Neutrophil (primary cell): Measurements from ENCODE around the gene HK2.

Source experiments
- H3K27ac ChIP-seq: fragments of 200-600 bp; sonication (generic); 2 replicates; pipeline ENCODE4 v1.5.1; 2016; ENCODE audit warnings: mild to moderate bottlenecking, moderate library complexity
- H3K27me3 ChIP-seq: fragments of 200-600 bp; sonication (generic); 2 replicates; pipeline ENCODE4 v1.6.0; 2016; ENCODE audit warnings: mild to moderate bottlenecking
- H3K36me3 ChIP-seq: fragments of 200-600 bp; sonication (generic); 2 replicates; pipeline ENCODE4 v1.5.1; 2017
- H3K4me1 ChIP-seq, 2 experiments: fragments of 200-600 bp in 1 of 2; sonication (generic) in 1 of 2; 1 replicate in 1 of 2; 2 replicates in 1 of 2; pipeline versions ENCODE4 v1.5.1 to v1.6.1; 2013 to 2016; ENCODE audit warnings: low read depth in 1 of 2, low read length in 1 of 2, mild to moderate bottlenecking in 1 of 2, moderate library complexity in 1 of 2; ENCODE audit not compliant: control insufficient read depth in 1 of 2, insufficient read depth in 1 of 2
- H3K4me3 ChIP-seq, 2 experiments: fragments of 200-600 bp in 1 of 2; sonication (generic) in 1 of 2; 1 replicate in 1 of 2; 2 replicates in 1 of 2; pipeline ENCODE4 v1.5.1; 2013 to 2016; ENCODE audit warnings: low read depth in 1 of 2, low read length in 1 of 2, mild to moderate bottlenecking in 1 of 2, moderate library complexity in 1 of 2
- H3K9me3 ChIP-seq: fragments of 200-600 bp; sonication (generic); 2 replicates; pipeline ENCODE4 v1.5.1; 2016
- CTCF ChIP-seq: fragments of 200-600 bp; sonication (generic); IDR thresholded peaks from 2 replicates; pipeline ENCODE4 v1.5.1; 2016; ENCODE audit warnings: antibody characterized with exemption

HK2 gene

GRCh38 chr2:74857215-74857614, 23.3 kb downstream of the HK2 start:
- Histone ChIP-seq H3K36me3 (peaks cover 33% of the 10 kb centered on the region), H3K9me3 (no peaks in the 10 kb centered on the region), H3K4me1 (peaks cover 48 to 49% of the 10 kb centered on the region in 2 experiments), H3K4me3 (no peak overlapping the region), H3K27me3 (no peaks in the 10 kb centered on the region), H3K27ac (peak overlapping the region; percentile 53)
- no peak for TF ChIP-seq CTCF

- no peak for TF ChIP-seq CTCF
- Histone ChIP-seq H3K27ac (peak overlapping the region; percentile 53), H3K27me3 (no peaks in the 10 kb centered on the region), H3K9me3 (no peaks in the 10 kb centered on the region), H3K4me1 (peaks cover 48 to 49% of the 10 kb centered on the region in 2 experiments), H3K4me3 (no peak overlapping the region), H3K36me3 (peaks cover 33% of the 10 kb centered on the region)
These were observed 23.8 kb downstream of the HK2 start for GRCh38 chr2:74857725-74858124.

GRCh38 chr2:74858281-74858680, 24.4 kb downstream of the HK2 start:
- no peak overlapping the region for H3K4me3 ChIP-seq
- TF ChIP-seq CTCF = no peak
- H3K27ac ChIP-seq = peak overlapping the region; percentile 53
- H3K9me3 ChIP-seq = no peaks in the 10 kb centered on the region
- peaks cover 33% of the 10 kb centered on the region for H3K36me3 ChIP-seq
- H3K27me3 ChIP-seq = no peaks in the 10 kb centered on the region
- H3K4me1 ChIP-seq = peaks cover 48 to 49% of the 10 kb centered on the region in 2 experiments

- Histone ChIP-seq H3K4me3 (no peak overlapping the region), H3K27me3 (no peaks in the 10 kb centered on the region), H3K4me1 (peaks cover 50 to 61% of the 10 kb centered on the region in 2 experiments), H3K36me3 (peaks cover 23% of the 10 kb centered on the region), H3K27ac (peak overlapping the region; percentile 12), H3K9me3 (no peaks in the 10 kb centered on the region)
- no peak for TF ChIP-seq CTCF
These were observed 26.2 kb downstream of the HK2 start for GRCh38 chr2:74860079-74860478.

- H3K27ac ChIP-seq = peak overlapping the region; percentile 12
- TF ChIP-seq CTCF = no peak
- no peaks in the 10 kb centered on the region for H3K27me3 ChIP-seq
- no peaks in the 10 kb centered on the region for H3K9me3 ChIP-seq
- peaks cover 54 to 65% of the 10 kb centered on the region in 2 experiments for H3K4me1 ChIP-seq
- no peak overlapping the region for H3K4me3 ChIP-seq
- peaks cover 18% of the 10 kb centered on the region for H3K36me3 ChIP-seq
These were observed 26.6 kb downstream of the HK2 start for GRCh38 chr2:74860521-74860920.

GRCh38 chr2:74861531-74861930, 27.6 kb downstream of the HK2 start:
- H3K36me3 ChIP-seq = peaks cover 17% of the 10 kb centered on the region
- no peaks in the 10 kb centered on the region for H3K9me3 ChIP-seq
- H3K27me3 ChIP-seq = no peaks in the 10 kb centered on the region
- TF ChIP-seq CTCF = no peak
- H3K4me3 ChIP-seq = no peak overlapping the region
- peak overlapping the region; percentile 62 for H3K27ac ChIP-seq
- H3K4me1 ChIP-seq = peaks cover 59 to 73% of the 10 kb centered on the region in 2 experiments
